H9 (cell line): ENCODE measurements around the gene UTP4. TPM values are rescaled to one million over a fixed set of nuclear protein-coding genes. Genes with fewer than 3 reads are reported as not detected.
A peak's percentile ranks its signal among the peaks of the same experiment; 100 is the strongest.

Experiments
- DNase-seq: peaks from one replicate; pipeline ENCODE4 v3.0.0-alpha.2; 2017
- H2AFZ ChIP-seq: one replicate; pipeline ENCODE4 v1.6.1; 2013; ENCODE audit warnings: mild to moderate bottlenecking, low read length, control low read depth, moderate library complexity
- H2AK5ac ChIP-seq: 2 replicates; pipeline ENCODE4 v1.6.1; 2013; ENCODE audit warnings: low read length, control low read depth, mixed read lengths; ENCODE audit not compliant: insufficient read length
- H2BK120ac ChIP-seq: one replicate; pipeline ENCODE4 v1.6.1; 2013; ENCODE audit warnings: low read depth, mild to moderate bottlenecking, low read length, control low read depth, inconsistent platforms; ENCODE audit not compliant: poor library complexity, severe bottlenecking
- H2BK12ac ChIP-seq: 2 replicates; pipeline ENCODE4 v1.6.1; 2013; ENCODE audit warnings: low read length, control low read depth, mixed read lengths, low read depth; ENCODE audit not compliant: insufficient read length
- H2BK15ac ChIP-seq: 2 replicates; pipeline ENCODE4 v1.6.1; 2013; ENCODE audit warnings: low read depth, low read length, control low read depth
- H2BK20ac ChIP-seq: one replicate; pipeline ENCODE4 v1.6.1; 2013; ENCODE audit warnings: low read depth, mild to moderate bottlenecking, low read length, control low read depth, inconsistent platforms; ENCODE audit not compliant: poor library complexity, severe bottlenecking
- H2BK5ac ChIP-seq: 2 replicates; pipeline ENCODE4 v1.6.1; 2013; ENCODE audit warnings: low read length, control low read depth, mixed read lengths; ENCODE audit not compliant: insufficient read length
- H3K14ac ChIP-seq: 2 replicates; pipeline ENCODE4 v1.6.1; 2013; ENCODE audit warnings: low read length, control low read depth; ENCODE audit not compliant: insufficient read depth
- H3K18ac ChIP-seq: 2 replicates; pipeline ENCODE4 v1.6.1; 2013; ENCODE audit warnings: low read depth, mild to moderate bottlenecking, mixed read lengths, low read length, control low read depth; ENCODE audit not compliant: insufficient read length
- H3K23ac ChIP-seq: 2 replicates; pipeline ENCODE4 v1.6.1; 2013; ENCODE audit warnings: low read length, control low read depth, mixed read lengths, low read depth; ENCODE audit not compliant: insufficient read length
- H3K23me2 ChIP-seq: 2 replicates; pipeline ENCODE4 v1.6.1; 2013; ENCODE audit warnings: low read depth, mild to moderate bottlenecking, mixed read lengths, low read length, control low read depth; ENCODE audit not compliant: insufficient read length, poor library complexity, severe bottlenecking
- H3K27ac ChIP-seq: 2 replicates; pipeline ENCODE4 v1.5.1; 2013; ENCODE audit warnings: low read length, control low read depth, mixed read lengths, low read depth; ENCODE audit not compliant: insufficient read length
- H3K27me3 ChIP-seq: 2 replicates; pipeline ENCODE4 v1.6.1; 2013; ENCODE audit warnings: low read length, control low read depth, inconsistent platforms; ENCODE audit not compliant: insufficient read depth
- H3K4ac ChIP-seq: 2 replicates; pipeline ENCODE4 v1.6.1; 2013; ENCODE audit warnings: low read depth, mild to moderate bottlenecking, control low read depth, inconsistent platforms, low read length, moderate library complexity
- H3K4me1 ChIP-seq: 2 replicates; pipeline ENCODE4 v1.6.1; 2013; ENCODE audit warnings: low read length, control low read depth, inconsistent platforms; ENCODE audit not compliant: insufficient read depth
- H3K4me2 ChIP-seq: 2 replicates; pipeline ENCODE4 v1.6.1; 2013; ENCODE audit warnings: low read length, control low read depth, mixed read lengths; ENCODE audit not compliant: insufficient read length, insufficient read depth
- H3K56ac ChIP-seq: 2 replicates; pipeline ENCODE4 v1.6.1; 2013; ENCODE audit warnings: low read depth, mild to moderate bottlenecking, mixed read lengths, low read length, control low read depth; ENCODE audit not compliant: insufficient read length
- H3K79me1 ChIP-seq: 2 replicates; pipeline ENCODE4 v1.6.1; 2013; ENCODE audit warnings: low read depth, mild to moderate bottlenecking, moderate library complexity, low read length, control low read depth, inconsistent platforms; ENCODE audit not compliant: insufficient read depth, poor library complexity, severe bottlenecking
- H3K79me2 ChIP-seq: 2 replicates; pipeline ENCODE4 v1.6.1; 2013; ENCODE audit warnings: low read length, control low read depth, inconsistent platforms; ENCODE audit not compliant: insufficient read depth
- H3K9ac ChIP-seq: 2 replicates; pipeline ENCODE4 v1.6.1; 2013; ENCODE audit warnings: low read length, control low read depth, mixed read lengths; ENCODE audit not compliant: insufficient read length; ENCODE audit errors: extremely low read depth
- H3K9me3 ChIP-seq: one replicate; pipeline ENCODE4 v1.6.1; 2013; ENCODE audit warnings: low read depth, low read length, inconsistent platforms; ENCODE audit not compliant: control insufficient read depth
- H3T11ph ChIP-seq: one replicate; pipeline ENCODE4 v1.6.1; 2013; ENCODE audit warnings: mild to moderate bottlenecking, low read length, control low read depth, inconsistent platforms
- H4K20me1 ChIP-seq: one replicate; pipeline ENCODE4 v1.6.1; 2013; ENCODE audit not compliant: control insufficient read depth, insufficient read length, insufficient read depth
- H4K5ac ChIP-seq: 2 replicates; pipeline ENCODE4 v1.6.1; 2013; ENCODE audit warnings: low read depth, mild to moderate bottlenecking, mixed read lengths, low read length, control low read depth; ENCODE audit not compliant: insufficient read length
- H4K8ac ChIP-seq: replicated peaks from 2 replicates; pipeline ENCODE4 v1.6.1; 2013; ENCODE audit warnings: low read length, control low read depth, mixed read lengths, low read depth; ENCODE audit not compliant: insufficient read length
- H4K91ac ChIP-seq: 2 replicates; pipeline ENCODE4 v1.6.1; 2013; ENCODE audit warnings: low read depth, mild to moderate bottlenecking, moderate library complexity, mixed read lengths, low read length, control low read depth; ENCODE audit not compliant: insufficient read length
- H3K27ac Mint-ChIP-seq, 3 experiments: 2 replicates in 2 of 3; 3 replicates in 1 of 3; pipeline ENCODE4 v1.8.0; 2020 to 2021; ENCODE audit warnings: mixed read lengths in 3 of 3, mild to moderate bottlenecking in 1 of 3, moderate library complexity in 1 of 3
- H3K27me3 Mint-ChIP-seq: 2 replicates; pipeline ENCODE4 v1.8.0; 2021; ENCODE audit warnings: low read depth, mild to moderate bottlenecking, moderate library complexity, mixed read lengths
- H3K36me3 Mint-ChIP-seq, 3 experiments: 2 replicates in 2 of 3; 3 replicates in 1 of 3; pipeline ENCODE4 v1.8.0; 2020 to 2021; ENCODE audit warnings: low read depth in 3 of 3, mixed read lengths in 3 of 3; ENCODE audit not compliant: insufficient read depth in 1 of 3
- H3K4me1 Mint-ChIP-seq, 2 experiments: 2 replicates each; pipeline ENCODE4 v1.8.0; 2020; ENCODE audit warnings: mixed read lengths in 2 of 2
- H3K4me3 Mint-ChIP-seq, 2 experiments: 2 replicates in 1 of 2; 3 replicates in 1 of 2; pipeline ENCODE4 v1.8.0; 2020 to 2021; ENCODE audit warnings: mild to moderate bottlenecking in 2 of 2, mixed read lengths in 2 of 2, moderate library complexity in 1 of 2
- H3K9me3 Mint-ChIP-seq, 2 experiments: 2 replicates in 1 of 2; 3 replicates in 1 of 2; pipeline ENCODE4 v1.8.0; 2020; ENCODE audit warnings: mild to moderate bottlenecking in 2 of 2, mixed read lengths in 2 of 2, moderate library complexity in 1 of 2
- WGBS: extraction: QIAGEN DNeasy Blood & Tissue Kit; methylation state at CpG from one replicate; pipeline ENCODE4 v1.1.7; 2013; ENCODE audit warnings: missing lambda C conversion rate, low lambda C conversion rate, mixed read lengths; ENCODE audit not compliant: insufficient read length; ENCODE audit errors: extremely low coverage; 5-methylcytosine and 5-hydroxymethylcytosine counted together
- total RNA-seq: library from RNA; stranded (reverse); gene quantifications from 2 replicates; pipeline ENCODE4 v1.2.1, GENCODE V29; 2021
- TF ChIP-seq, protein P1 (sequence below): fragments of 200-600 bp; sonication (generic); conservative IDR thresholded peaks from 3 replicates; pipeline ENCODE4 v1.8.0; 2021; ENCODE audit warnings: antibody characterized with exemption, mild to moderate bottlenecking

UTP4 gene
- total RNA-seq, 1 experiment from 2014 or later = 94.0 TPM

DNA sequence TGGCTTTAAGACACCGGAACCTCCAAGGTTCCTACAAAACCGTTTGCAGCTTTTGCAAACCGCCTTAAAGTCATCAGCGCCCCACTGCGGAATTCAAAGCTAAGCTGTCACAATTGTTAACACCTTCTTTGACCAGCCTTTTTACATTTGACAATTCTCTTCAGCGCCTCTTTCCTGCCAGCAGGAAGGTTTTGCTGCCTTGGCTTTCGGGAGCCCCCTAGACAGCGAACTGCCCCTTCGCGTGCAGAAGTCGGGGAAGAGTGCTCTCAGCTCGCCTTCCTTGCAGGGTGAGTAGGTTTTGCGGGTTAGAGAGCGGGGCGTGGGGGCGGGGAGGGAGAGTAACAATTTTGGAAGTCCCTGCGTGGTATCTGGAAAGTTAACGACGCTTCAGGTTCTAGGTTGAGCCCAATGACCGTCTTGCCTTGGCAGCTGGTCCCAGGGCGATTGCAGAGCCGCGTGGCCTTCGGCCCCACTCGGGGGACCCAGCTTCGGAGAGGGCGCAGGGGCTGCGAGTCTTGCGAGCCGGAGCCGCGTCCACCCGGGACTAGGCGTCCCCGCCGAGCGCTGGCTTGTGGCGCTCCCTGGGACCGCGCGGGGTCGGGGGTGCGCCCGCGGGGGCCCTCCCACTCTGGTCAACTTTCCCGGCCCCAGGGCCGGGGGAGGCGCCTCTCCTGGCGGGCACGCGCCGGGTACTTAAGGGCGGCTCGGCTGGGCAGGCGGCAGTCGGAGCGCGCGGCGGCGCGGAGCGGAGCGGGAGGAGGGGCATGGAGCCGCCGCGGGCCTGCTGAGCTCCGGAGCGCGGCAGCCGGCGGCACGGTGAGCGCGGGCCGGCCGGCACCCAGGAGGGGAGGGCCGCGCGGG is 26.7 kb upstream of the UTP4 start, which contains the start of gene HAS3:
HAS3 (plus strand) TSS at position 153 of the 861 bp plus-strand sequence. CDS start 3,743 bp downstream, outside the sequence.
- TF ChIP-seq, protein P1, sequence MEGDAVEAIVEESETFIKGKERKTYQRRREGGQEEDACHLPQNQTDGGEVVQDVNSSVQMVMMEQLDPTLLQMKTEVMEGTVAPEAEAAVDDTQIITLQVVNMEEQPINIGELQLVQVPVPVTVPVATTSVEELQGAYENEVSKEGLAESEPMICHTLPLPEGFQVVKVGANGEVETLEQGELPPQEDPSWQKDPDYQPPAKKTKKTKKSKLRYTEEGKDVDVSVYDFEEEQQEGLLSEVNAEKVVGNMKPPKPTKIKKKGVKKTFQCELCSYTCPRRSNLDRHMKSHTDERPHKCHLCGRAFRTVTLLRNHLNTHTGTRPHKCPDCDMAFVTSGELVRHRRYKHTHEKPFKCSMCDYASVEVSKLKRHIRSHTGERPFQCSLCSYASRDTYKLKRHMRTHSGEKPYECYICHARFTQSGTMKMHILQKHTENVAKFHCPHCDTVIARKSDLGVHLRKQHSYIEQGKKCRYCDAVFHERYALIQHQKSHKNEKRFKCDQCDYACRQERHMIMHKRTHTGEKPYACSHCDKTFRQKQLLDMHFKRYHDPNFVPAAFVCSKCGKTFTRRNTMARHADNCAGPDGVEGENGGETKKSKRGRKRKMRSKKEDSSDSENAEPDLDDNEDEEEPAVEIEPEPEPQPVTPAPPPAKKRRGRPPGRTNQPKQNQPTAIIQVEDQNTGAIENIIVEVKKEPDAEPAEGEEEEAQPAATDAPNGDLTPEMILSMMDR = peak; percentile 51; the same call in 2 of the 3 replicates
- Histone ChIP-seq H2BK15ac (no peak within 1 kb of the TSS), H3K23ac (no peak within 1 kb of the TSS), H3K27ac (no peak within 1 kb of the TSS), H2BK20ac (no peak within 1 kb of the TSS), H3K4me2 (peak within 1 kb of the TSS; percentile 71), H3K27me3 (no peaks in the 10 kb centered on the region), H3K79me1 (no peaks in the 10 kb centered on the region), H4K5ac (no peak within 1 kb of the TSS), H2BK12ac (no peak within 1 kb of the TSS), H3K56ac (no peak within 1 kb of the TSS), H2BK120ac (no peak within 1 kb of the TSS), H3K14ac (no peak within 1 kb of the TSS), H3K9me3 (no peaks in the 10 kb centered on the region), H3K9ac (no peak within 1 kb of the TSS), H3T11ph (no peak within 1 kb of the TSS), H3K79me2 (peaks cover 8% of the 10 kb centered on the region; the same call in 1 of the 2 replicates), H3K4ac (no peak within 1 kb of the TSS), H2BK5ac (no peak within 1 kb of the TSS), H3K4me1 (peaks cover 16% of the 10 kb centered on the region; the same call in 1 of the 2 replicates), H4K91ac (no peak within 1 kb of the TSS), H2AFZ (no peak within 1 kb of the TSS), H3K18ac (no peak within 1 kb of the TSS), H4K20me1 (no peaks in the 10 kb centered on the region), H3K23me2 (peaks cover 19% of the 10 kb centered on the region), H4K8ac (no peak within 1 kb of the TSS), H2AK5ac (no peak within 1 kb of the TSS)
- H3K27me3 Mint-ChIP-seq = peaks cover 12% of the 10 kb centered on the region
- peaks cover 12 to 22% (median 15%) of the 10 kb centered on the region in 3 experiments for H3K36me3 Mint-ChIP-seq
- H3K27ac Mint-ChIP-seq = peak within 1 kb of the TSS; percentile 92 to 97 (median 95)
- H3K4me3 Mint-ChIP-seq = peak within 1 kb of the TSS; percentile 96 to 100
- no CpG with 5 or more reads among the region's 80 CpGs for WGBS
- H3K4me1 Mint-ChIP-seq = peaks cover 46 to 51% of the 10 kb centered on the region in 2 experiments
- H3K9me3 Mint-ChIP-seq = peaks cover 0 to 3% of the 10 kb centered on the region in 2 experiments; a peak in 2 of 5 replicates
- DNase-seq = peak; percentile 81
